ENCODE data around the gene OR8D1. TPM values are rescaled to one million over a fixed set of nuclear protein-coding genes. Genes with fewer than 3 reads are reported as not detected.

Gene OR8D1
- total RNA-seq, 4 donors from 2014 or later, result not detected

GRCh38 chr11:124307093-124307492 lies 6.7 kb downstream of the OR8D1 start:
- H3K36me3 ChIP-seq, result no peaks in the 10 kb centered on the region
- H3K4me1 ChIP-seq, result no peaks in the 10 kb centered on the region
- TF ChIP-seq CTCF (IDR thresholded peaks at IDR 0.05), result no peak
- no peak for TF ChIP-seq POLR2A (IDR thresholded peaks at IDR 0.05)
- no peaks in the 10 kb centered on the region for H3K9me3 ChIP-seq
- no peaks in the 10 kb centered on the region for H3K27me3 ChIP-seq
- H3K4me3 ChIP-seq, result no peak overlapping the region
- no peak overlapping the region for H3K27ac ChIP-seq
- intact Hi-C loops (cut with DNase I), result no loop called here
- no peak for DNase-seq

GRCh38 chr11:124302347-124303125 lies 11.2 kb downstream of the OR8D1 start:
- no peaks in the 10 kb centered on the region for H3K27me3 ChIP-seq
- H3K4me3 ChIP-seq, result no peak overlapping the region
- no peaks in the 10 kb centered on the region for H3K36me3 ChIP-seq
- no peak overlapping the region for H3K27ac ChIP-seq
- intact Hi-C loops (cut with DNase I), result no loop called here
- H3K9me3 ChIP-seq, result no peaks in the 10 kb centered on the region
- 34% methylated on average over 3 of the region's 3 CpGs for WGBS, 2 donors
- TF ChIP-seq CTCF (IDR thresholded peaks at IDR 0.05) (no peak), POLR2A (IDR thresholded peaks at IDR 0.05) (no peak)
- H3K4me1 ChIP-seq, result no peaks in the 10 kb centered on the region
- no peak for DNase-seq

- no peaks in the 10 kb centered on the region for H3K4me1 ChIP-seq
- DNase-seq, result no peak
Observed at GRCh38 chr11:124301548-124301947, 12.2 kb downstream of the OR8D1 start.

GRCh38 chr11:124297921-124298320 lies 15.8 kb downstream of the OR8D1 start:
- intact Hi-C loops (cut with DNase I), result no loop called here
- 73 to 75% methylated on average over 4 of the region's 4 CpGs for WGBS, 2 donors
- no peak for DNase-seq
- TF ChIP-seq POLR2A (IDR thresholded peaks at IDR 0.05) (no peak), CTCF (IDR thresholded peaks at IDR 0.05) (no peak)
- Histone ChIP-seq H3K4me3 (no peak overlapping the region), H3K27ac (no peak overlapping the region), H3K9me3 (no peaks in the 10 kb centered on the region), H3K4me1 (no peaks in the 10 kb centered on the region), H3K36me3 (no peaks in the 10 kb centered on the region), H3K27me3 (no peaks in the 10 kb centered on the region)

More at GRCh38 chr11:124301548-124301947, 12.2 kb downstream of the OR8D1 start:
- H3K27ac ChIP-seq, result no peak overlapping the region
- H3K4me3 ChIP-seq, result no peak overlapping the region
- WGBS, 2 donors, result 60 to 65% methylated on average over 3 of the region's 3 CpGs
- H3K36me3 ChIP-seq, result no peaks in the 10 kb centered on the region
- H3K27me3 ChIP-seq, result no peaks in the 10 kb centered on the region
- no peaks in the 10 kb centered on the region for H3K9me3 ChIP-seq
- intact Hi-C loops (cut with DNase I), result no loop called here
- TF ChIP-seq POLR2A (IDR thresholded peaks at IDR 0.05), result no peak
- TF ChIP-seq CTCF (IDR thresholded peaks at IDR 0.05), result no peak

GRCh38 chr11:124296016-124296415 lies 17.7 kb downstream of the OR8D1 start:
- intact Hi-C loops (cut with DNase I), result no loop called here
- Histone ChIP-seq H3K9me3 (no peaks in the 10 kb centered on the region), H3K36me3 (no peaks in the 10 kb centered on the region), H3K27ac (no peak overlapping the region), H3K27me3 (no peaks in the 10 kb centered on the region), H3K4me1 (no peaks in the 10 kb centered on the region), H3K4me3 (no peak overlapping the region)
- no peak for DNase-seq
- TF ChIP-seq POLR2A (IDR thresholded peaks at IDR 0.05) (no peak), CTCF (IDR thresholded peaks at IDR 0.05) (no peak)
